Spleen (tissue), 11 donors: Measurements from ENCODE around the gene PBXIP1. TPM values are rescaled to one million over a fixed set of nuclear protein-coding genes. Genes with fewer than 3 reads are reported as not detected.

Experiments used
- DNase-seq: peaks from one replicate; pipeline ENCODE4 v3.0.0-alpha.2; 2020
- H3K27ac ChIP-seq, 8 donors: fragments of 200-600 bp; sonication (generic) in 7 of 8; 1 replicate in 4 of 8; 2 replicates in 4 of 8; pipeline versions ENCODE4 v1.5.0 to v1.8.0; 2016 to 2021; ENCODE audit warnings: inconsistent platforms in 4 of 8, mild to moderate bottlenecking in 4 of 8, moderate library complexity in 1 of 8
- H3K27me3 ChIP-seq, 7 donors: fragments of 200-600 bp; sonication (generic) in 6 of 7; replicated peaks in 1 of 7; 1 replicate in 4 of 7; 2 replicates in 3 of 7; pipeline versions ENCODE4 v1.5.0 to v1.8.0; 2016 to 2021; ENCODE audit warnings: inconsistent platforms in 3 of 7, mild to moderate bottlenecking in 1 of 7
- H3K36me3 ChIP-seq, 6 donors: fragments of 200-600 bp; sonication (generic) in 5 of 6; 1 replicate in 4 of 6; 2 replicates in 2 of 6; pipeline versions ENCODE4 v1.5.0 to v1.8.0; 2016 to 2021; ENCODE audit warnings: inconsistent platforms in 2 of 6
- H3K4me1 ChIP-seq, 6 donors: fragments of 200-600 bp; sonication (generic) in 5 of 6; 1 replicate in 3 of 6; 2 replicates in 3 of 6; pipeline versions ENCODE4 v1.5.0 to v1.8.0; 2016 to 2021; ENCODE audit warnings: inconsistent platforms in 3 of 6
- H3K4me3 ChIP-seq, 8 donors: fragments of 200-600 bp; sonication (generic) in 7 of 8; 1 replicate in 4 of 8; 2 replicates in 4 of 8; pipeline versions ENCODE4 v1.5.0 to v1.8.0; 2016 to 2021; ENCODE audit warnings: inconsistent platforms in 4 of 8, mild to moderate bottlenecking in 4 of 8, moderate library complexity in 2 of 8
- H3K9me3 ChIP-seq, 8 donors: fragments of 200-600 bp; sonication (generic) in 7 of 8; 1 replicate in 4 of 8; 2 replicates in 4 of 8; pipeline versions ENCODE4 v1.5.0 to v1.8.0; 2016 to 2021; ENCODE audit warnings: inconsistent platforms in 4 of 8
- POLR2A ChIP-seq, 3 donors: fragments of 450-650 bp; IDR thresholded peaks; one replicate each; pipeline ENCODE4 v1.5.1; 2017; ENCODE audit warnings: antibody characterized with exemption in 3 of 3, mild to moderate bottlenecking in 1 of 3
- POLR2AphosphoS5 ChIP-seq, 3 donors: sonication (generic); formaldehyde crosslinking; IDR thresholded peaks; one replicate each; pipeline ENCODE4 v1.5.1; 2017; ENCODE audit warnings: antibody characterized with exemption in 3 of 3
- WGBS, 5 donors: extraction: QIAGEN DNeasy Blood & Tissue Kit in 3 of 5; methylation state at CpG; one replicate each; pipeline versions ENCODE4 v1.1.5 to v1.1.7; 2013 to 2018; 5-methylcytosine and 5-hydroxymethylcytosine counted together
- intact Hi-C: fragments of 100-400 bp; cut with DNase I; formaldehyde crosslinking; loops from one replicate; pipeline ENCODE4 v1.15.0; 2023; ENCODE audit warnings: low total_unique reads
- polyA plus RNA-seq, 3 donors: library from polyadenylated mRNA; stranded (reverse); fragments of 200-250 nt; gene quantifications; one replicate each; pipeline ENCODE4 v1.2.1, GENCODE V29; 2013
- total RNA-seq, 7 donors: library from RNA; depleted of rRNA in 3 of 7; stranded (reverse); fragments of >200 nt in 3 of 7; fragmentation: NEBNext Ultra II Directional in 4 of 7; extraction: Animal tissue kit (Norgen Biotek cat#: 25700) in 4 of 7; gene quantifications; one replicate each; pipeline versions ENCODE4 v1.1.0 to v1.2.1, GENCODE V29; 2016 to 2021
- TF ChIP-seq, protein P1 (sequence below), 11 experiments: fragments of 200-600 bp in 7 of 11; fragments of 450-650 bp in 4 of 11; sonication (generic) in 4 of 11; IDR thresholded peaks in 8 of 11; conservative IDR thresholded peaks in 3 of 11; 1 replicate in 7 of 11; 2 replicates in 4 of 11; pipeline versions ENCODE4 v1.4.0 to v1.8.0; 2016 to 2021; ENCODE audit warnings: antibody characterized with exemption in 11 of 11, inconsistent platforms in 4 of 11, mild to moderate bottlenecking in 1 of 11
- donor health status: healthy with polysubstance abuse.
- donor health status: DM: no; HTN: no; CAD: no; lungs with moderate emphysema.
- donor health status: DM: no; HTN: no; CAD: no.
- donor health status: Bipolar disorder and iron deficiency.
- donor health status: healthy.
- donor health status: DM: no; HTN: no; CAD: no.
- donor health status: DM: yes; HTN: yes; CAD: no.

The PBXIP1 gene
- total and polyA plus RNA-seq, 10 donors = 55.5 to 125 (median 89.5) TPM

DNA sequence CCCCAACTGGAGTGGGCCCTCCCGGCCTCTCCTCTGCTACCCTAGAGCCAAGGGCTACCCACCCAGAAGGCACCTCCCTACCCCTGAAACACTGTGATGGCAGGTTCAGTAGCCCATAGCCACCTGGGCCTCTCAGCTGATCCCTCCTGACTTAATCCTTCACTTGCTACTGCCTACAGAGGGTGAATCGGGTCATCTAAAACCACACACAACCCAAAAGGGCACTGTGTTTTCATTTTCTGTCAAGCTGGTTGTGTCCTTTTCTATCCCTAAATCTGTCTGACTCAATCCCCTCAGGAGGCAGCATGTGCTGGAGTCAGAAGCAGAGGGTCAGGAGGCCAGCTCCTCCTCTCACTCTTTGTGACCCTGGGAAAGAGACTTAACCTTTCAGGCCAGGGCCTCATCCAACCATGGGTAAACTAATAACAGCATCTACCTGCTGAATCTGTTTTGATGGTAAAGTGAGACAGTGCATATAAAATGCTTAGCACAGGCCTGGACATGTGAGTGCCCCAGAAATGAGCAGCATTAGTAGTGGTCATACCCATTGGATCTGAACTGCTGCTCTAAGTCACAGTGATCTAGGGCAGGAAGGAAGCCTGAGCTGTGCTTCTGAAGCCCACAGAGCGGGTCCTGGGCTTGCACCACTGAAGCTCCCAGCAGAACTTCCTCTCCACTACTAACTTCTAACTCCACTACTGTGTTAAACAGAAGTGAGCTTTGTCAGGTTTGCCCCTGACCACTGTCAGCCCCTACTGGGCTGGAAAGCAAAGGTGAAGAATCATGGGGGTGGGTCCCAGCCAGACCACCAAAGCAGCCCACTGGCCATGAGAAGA is 30.3 kb downstream of the PBXIP1 start:
- peaks cover 0 to 17% (median 7%) of the 10 kb centered on the region in 6 donors for H3K4me1 ChIP-seq
- H3K36me3 ChIP-seq = peaks cover 0 to 100% (median 65%) of the 10 kb centered on the region in 6 donors
- intact Hi-C loops = no loop called here
- H3K4me3 ChIP-seq = no peak overlapping the region
- peak overlapping the region in 5 of 8 donors; percentile 3 to 59 (median 26) for H3K27ac ChIP-seq
- DNase-seq = peak; percentile 62
- TF ChIP-seq POLR2AphosphoS5 (IDR thresholded peaks at IDR 0.05) (no peak), POLR2A (IDR thresholded peaks at IDR 0.05) (no peak)
- TF ChIP-seq, protein P1, sequence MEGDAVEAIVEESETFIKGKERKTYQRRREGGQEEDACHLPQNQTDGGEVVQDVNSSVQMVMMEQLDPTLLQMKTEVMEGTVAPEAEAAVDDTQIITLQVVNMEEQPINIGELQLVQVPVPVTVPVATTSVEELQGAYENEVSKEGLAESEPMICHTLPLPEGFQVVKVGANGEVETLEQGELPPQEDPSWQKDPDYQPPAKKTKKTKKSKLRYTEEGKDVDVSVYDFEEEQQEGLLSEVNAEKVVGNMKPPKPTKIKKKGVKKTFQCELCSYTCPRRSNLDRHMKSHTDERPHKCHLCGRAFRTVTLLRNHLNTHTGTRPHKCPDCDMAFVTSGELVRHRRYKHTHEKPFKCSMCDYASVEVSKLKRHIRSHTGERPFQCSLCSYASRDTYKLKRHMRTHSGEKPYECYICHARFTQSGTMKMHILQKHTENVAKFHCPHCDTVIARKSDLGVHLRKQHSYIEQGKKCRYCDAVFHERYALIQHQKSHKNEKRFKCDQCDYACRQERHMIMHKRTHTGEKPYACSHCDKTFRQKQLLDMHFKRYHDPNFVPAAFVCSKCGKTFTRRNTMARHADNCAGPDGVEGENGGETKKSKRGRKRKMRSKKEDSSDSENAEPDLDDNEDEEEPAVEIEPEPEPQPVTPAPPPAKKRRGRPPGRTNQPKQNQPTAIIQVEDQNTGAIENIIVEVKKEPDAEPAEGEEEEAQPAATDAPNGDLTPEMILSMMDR (IDR thresholded peaks at IDR 0.05 in 8 of 11, conservative IDR thresholded peaks at IDR 0.05 in 3 of 11) = no peak
- 64 to 86% (median 74%) methylated on average over 2 to 3 of the region's 3 CpGs for WGBS, 5 donors
- no peaks in the 10 kb centered on the region for H3K9me3 ChIP-seq
- H3K27me3 ChIP-seq = no peaks in the 10 kb centered on the region

DNA sequence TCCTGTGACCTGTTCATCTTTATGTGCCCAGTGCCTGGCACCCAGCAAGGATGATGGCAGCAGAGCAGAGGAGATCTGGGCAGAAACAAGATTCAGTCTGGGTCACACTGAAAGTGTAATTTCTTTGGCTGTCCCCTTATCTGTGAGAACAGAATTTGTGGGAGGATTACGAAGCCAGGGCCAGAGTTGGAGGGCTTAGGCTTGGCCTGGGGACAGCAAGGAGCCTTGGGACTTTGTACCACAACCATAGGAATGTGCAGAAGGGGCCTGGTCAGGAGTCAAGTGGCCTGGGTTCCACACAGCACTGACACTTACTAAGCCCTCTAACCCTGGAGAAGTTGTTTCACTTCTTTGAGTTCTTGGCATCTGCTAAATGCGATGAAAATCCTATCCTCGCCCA is 32.2 kb downstream of the PBXIP1 start:
- Histone ChIP-seq H3K27ac (no peak overlapping the region), H3K4me1 (peaks cover 0 to 17% (median 7%) of the 10 kb centered on the region in 6 donors), H3K9me3 (no peaks in the 10 kb centered on the region), H3K27me3 (no peaks in the 10 kb centered on the region), H3K4me3 (no peak overlapping the region), H3K36me3 (peaks cover 0 to 99% (median 59%) of the 10 kb centered on the region in 6 donors)
- no peak for DNase-seq
- no peak for TF ChIP-seq POLR2A (IDR thresholded peaks at IDR 0.05)
- no peak for TF ChIP-seq POLR2AphosphoS5 (IDR thresholded peaks at IDR 0.05)
- TF ChIP-seq, protein P1 (IDR thresholded peaks at IDR 0.05 in 8 of 11, conservative IDR thresholded peaks at IDR 0.05 in 3 of 11) = no peak
- intact Hi-C loops = no loop called here
- 93 to 99% (median 97%) methylated on average over 3 of the region's 3 CpGs for WGBS, 5 donors

DNA sequence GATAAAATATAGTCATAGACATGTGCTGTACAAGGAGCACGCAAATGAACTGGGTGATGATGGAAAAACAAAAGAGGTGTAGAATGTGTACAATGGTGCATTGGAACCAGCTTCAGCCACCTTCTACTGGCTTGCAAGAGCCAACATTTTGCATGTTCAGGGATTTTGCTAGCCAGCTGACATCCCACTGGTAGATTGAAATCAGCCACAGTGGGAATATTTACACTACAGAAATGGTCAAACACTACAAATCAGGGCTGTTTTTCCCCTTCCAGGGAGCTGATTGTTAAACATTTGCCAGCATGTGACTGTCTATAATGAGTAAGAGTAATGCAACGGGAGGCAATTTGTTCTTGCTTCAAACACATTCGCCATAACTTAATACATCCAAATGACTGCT is 42.6 kb downstream of the PBXIP1 start:
- WGBS, 5 donors = 93 to 97% (median 96%) methylated on average over 3 of the region's 3 CpGs
- Histone ChIP-seq H3K9me3 (peaks cover 0 to 9% (median 0%) of the 10 kb centered on the region in 8 donors), H3K4me3 (no peak overlapping the region), H3K27ac (no peak overlapping the region), H3K27me3 (no peaks in the 10 kb centered on the region), H3K36me3 (peaks cover 0 to 19% (median 0%) of the 10 kb centered on the region in 6 donors), H3K4me1 (no peaks in the 10 kb centered on the region)
- intact Hi-C loops = no loop called here
- DNase-seq = no peak
- no peak for TF ChIP-seq POLR2A (IDR thresholded peaks at IDR 0.05)
- no peak for TF ChIP-seq POLR2AphosphoS5 (IDR thresholded peaks at IDR 0.05)
- TF ChIP-seq, protein P1 (IDR thresholded peaks at IDR 0.05 in 8 of 11, conservative IDR thresholded peaks at IDR 0.05 in 3 of 11) = no peak

DNA sequence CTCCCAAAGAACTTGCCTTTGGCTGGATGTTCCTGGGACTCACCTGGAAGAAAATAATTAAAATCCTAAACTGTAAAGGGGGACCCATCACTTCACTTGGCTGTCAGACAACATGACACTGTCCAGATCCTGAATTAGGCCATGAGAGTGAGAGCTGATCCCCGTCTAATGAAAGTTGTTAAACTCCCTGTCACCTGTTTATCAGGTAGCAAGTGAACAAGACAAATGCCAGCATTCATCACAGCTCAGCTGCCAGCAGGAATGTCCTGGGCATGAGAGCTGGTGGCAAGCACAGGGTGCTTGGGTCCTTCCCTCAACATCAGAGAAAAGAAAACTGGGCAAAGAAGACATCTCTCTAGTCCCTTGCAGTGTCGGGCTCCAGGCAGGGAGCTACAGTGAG is 43.1 kb downstream of the PBXIP1 start:
- TF ChIP-seq, protein P1 (IDR thresholded peaks at IDR 0.05 in 8 of 11, conservative IDR thresholded peaks at IDR 0.05 in 3 of 11) = no peak
- TF ChIP-seq POLR2AphosphoS5 (IDR thresholded peaks at IDR 0.05) (no peak), POLR2A (IDR thresholded peaks at IDR 0.05) (no peak)
- intact Hi-C loops = no loop called here
- Histone ChIP-seq H3K9me3 (peaks cover 0 to 9% (median 0%) of the 10 kb centered on the region in 8 donors), H3K27me3 (no peaks in the 10 kb centered on the region), H3K36me3 (peaks cover 0 to 14% (median 0%) of the 10 kb centered on the region in 6 donors), H3K4me3 (no peak overlapping the region), H3K27ac (no peak overlapping the region), H3K4me1 (no peaks in the 10 kb centered on the region)
- 94 to 98% (median 96%) methylated on average over 2 of the region's 2 CpGs for WGBS, 5 donors
- DNase-seq = peak; percentile 18
